ENCODE results near the gene LETM1. TPM values are rescaled to one million over a fixed set of nuclear protein-coding genes. Genes with fewer than 3 reads are reported as not detected.

The LETM1 gene
- total and polyA plus RNA-seq, 2 of the 13 experiments (the other 11 are each of a cell fraction or from before 2014, with no cell fraction given): 9.7 to 41.6 TPM

GRCh38 chr4:1795299-1796195 is 60.4 kb downstream of the LETM1 start (continued):
- no peak for TF ChIP-seq LBX2 (CRISPR knock-in tag; IDR thresholded peaks at IDR 0.05; ENCODE audit: borderline replicate concordance)
- TF ChIP-seq ZNF678 (CRISPR knock-in tag; IDR thresholded peaks at IDR 0.05): no peak
- 0 out of 2 replicates have a peak, but pooled peaks have one; percentile 72 for TF ChIP-seq MLLT10 (CRISPR knock-in tag; IDR thresholded peaks at IDR 0.05)
- no peak for TF ChIP-seq TRAFD1 (CRISPR knock-in tag; IDR thresholded peaks at IDR 0.05; ENCODE audit: borderline replicate concordance)
- TF ChIP-seq IRX3 (CRISPR knock-in tag; IDR thresholded peaks at IDR 0.05; ENCODE audit: borderline replicate concordance, low read depth): no peak
- peak; percentile 73 for TF ChIP-seq POLR2AphosphoS5 (IDR thresholded peaks at IDR 0.05; ENCODE audit: low read depth, low read length)
- TF ChIP-seq ATF4 (CRISPR knock-in tag; IDR thresholded peaks at IDR 0.05): no peak
- no peak for TF ChIP-seq TAF15 (IDR thresholded peaks at IDR 0.05; ENCODE audit: low read depth, low read length, poor library complexity, severe bottlenecking)
- no peak for TF ChIP-seq ZBTB3 (CRISPR knock-in tag; IDR thresholded peaks at IDR 0.05; ENCODE audit: borderline replicate concordance, low read depth)
- peak; percentile 72; the same call in 1 of the 2 replicates for TF ChIP-seq TP53 (CRISPR knock-in tag; conservative IDR thresholded peaks at IDR 0.05)
- no peak for TF ChIP-seq JARID2 (CRISPR knock-in tag; IDR thresholded peaks at IDR 0.05; ENCODE audit: insufficient replicate concordance)
- no peak for TF ChIP-seq ZNF879 (CRISPR knock-in tag; IDR thresholded peaks at IDR 0.05)
- no peak for TF ChIP-seq ZUFSP (CRISPR knock-in tag; IDR thresholded peaks at IDR 0.05; ENCODE audit: borderline replicate concordance)
- no peak for TF ChIP-seq ZNF672 (CRISPR knock-in tag; IDR thresholded peaks at IDR 0.05)
- TF ChIP-seq NFIC (IDR thresholded peaks at IDR 0.05; ENCODE audit: low read length): no peak
- TF ChIP-seq THAP7 (CRISPR knock-in tag; IDR thresholded peaks at IDR 0.05): 0 out of 2 replicates have a peak, but pooled peaks have one; percentile 49
- TF ChIP-seq ZNF691 (CRISPR knock-in tag; IDR thresholded peaks at IDR 0.05; ENCODE audit: borderline replicate concordance, low read depth): peak; percentile 70; the same call in 1 of the 2 replicates
- no peak for TF ChIP-seq ZNF546 (CRISPR knock-in tag; conservative IDR thresholded peaks at IDR 0.05)
